HepG2 (cell line): ENCODE data around the gene PSMG1. TPM values are rescaled to one million over a fixed set of nuclear protein-coding genes. Genes with fewer than 3 reads are reported as not detected.

ENCODE experiments used
- ATAC-seq: fragments of 200-7000 bp; cut with Tn5 transposase; 3 replicates; pipeline ENCODE4 v1.9.1; 2020; ENCODE audit warnings: mild to moderate bottlenecking, moderate library complexity
- BruUV-seq: library from RNA; stranded (reverse); fragments of 400-500 nt; replicated peaks from 2 replicates; lab custom pipeline; 2021; lab: Mats Ljungman, UMichigan
- CTCF ChIA-PET: fragments of 300-600 bp; formaldehyde crosslinking; extraction: SDS; loops from one replicate; lab custom pipeline; 2021; ENCODE audit warnings: low total read pairs, inconsistent platforms, low intra/inter-chr PET ratio; lab: Yijun Ruan, JAX
- POLR2A ChIA-PET: fragments of 350-600 bp; sonication (Branson Sonifier 250); formaldehyde crosslinking; loops from one replicate; lab custom pipeline; 2020; ENCODE audit warnings: antibody characterized with exemption, inconsistent platforms; lab: Yijun Ruan, JAX
- DNase-seq: peaks from one replicate; pipeline ENCODE4 v3.0.0-alpha.2; 2015; ENCODE audit warnings: low spot score
- FAIRE-seq: peaks from 3 replicates; lab custom pipeline; 2011; peaks lifted over from hg19 to GRCh38; lab: Jason Lieb, UNC
- H2AFZ ChIP-seq: one replicate; pipeline ENCODE4 v1.6.1; 2011; ENCODE audit warnings: low read length, inconsistent platforms
- H3K27ac ChIP-seq: fragments of 300-600 bp; 3 replicates; pipeline ENCODE4 v1.8.0; 2011; ENCODE audit warnings: mixed run types, mild to moderate bottlenecking, mixed read lengths, low read length, inconsistent platforms; ENCODE audit not compliant: insufficient read depth; ENCODE audit errors: extremely low read length
- H3K27me3 ChIP-seq, 2 experiments: fragments of 200-600 bp in 1 of 2; 2 replicates in 1 of 2; 3 replicates in 1 of 2; pipeline versions ENCODE4 v1.6.0 to v1.8.0; 2011; ENCODE audit warnings: low read length in 2 of 2, mild to moderate bottlenecking in 2 of 2, moderate library complexity in 2 of 2, inconsistent platforms in 1 of 2; ENCODE audit not compliant: insufficient read depth in 2 of 2, control insufficient read depth in 1 of 2
- H3K36me3 ChIP-seq, 2 experiments: fragments of 200-600 bp in 1 of 2; replicated peaks in 1 of 2; 2 replicates in 1 of 2; 3 replicates in 1 of 2; pipeline versions ENCODE4 v1.5.1 to v1.8.0; 2011; ENCODE audit warnings: low read length in 2 of 2, inconsistent platforms in 1 of 2; ENCODE audit not compliant: insufficient read depth in 2 of 2, control insufficient read depth in 1 of 2
- H3K4me1 ChIP-seq: 2 replicates; pipeline ENCODE4 v1.5.1; 2012; ENCODE audit warnings: low read length, inconsistent platforms; ENCODE audit not compliant: insufficient read depth
- H3K4me2 ChIP-seq: 2 replicates; pipeline ENCODE4 v1.6.0; 2011; ENCODE audit warnings: low read depth, low read length, inconsistent platforms
- H3K4me3 ChIP-seq, 3 experiments: fragments of 200-600 bp in 1 of 3; sonication (generic), shearing (Covaris generic) in 1 of 3; replicated peaks in 1 of 3; 2 replicates each; pipeline ENCODE4 v1.5.1; 2011 to 2016; ENCODE audit warnings: low read length in 3 of 3, inconsistent platforms in 2 of 3, low read depth in 2 of 3, mild to moderate bottlenecking in 2 of 3, control low read depth in 1 of 3, mixed read lengths in 1 of 3; ENCODE audit not compliant: insufficient read depth in 1 of 3
- H3K79me2 ChIP-seq: one replicate; pipeline ENCODE4 v1.6.1; 2011; ENCODE audit warnings: low read length, inconsistent platforms; ENCODE audit not compliant: insufficient read depth
- H3K9ac ChIP-seq: 2 replicates; pipeline ENCODE4 v1.6.0; 2011; ENCODE audit warnings: mild to moderate bottlenecking, low read depth, low read length, inconsistent platforms; ENCODE audit not compliant: insufficient read depth
- H3K9me3 ChIP-seq: 2 replicates; pipeline ENCODE4 v1.5.1; 2012; ENCODE audit warnings: mild to moderate bottlenecking, low read length
- H4K20me1 ChIP-seq: 2 replicates; pipeline ENCODE4 v1.6.0; 2011; ENCODE audit warnings: inconsistent platforms, mild to moderate bottlenecking, low read length, moderate library complexity; ENCODE audit not compliant: insufficient read depth
- CCDC6 ChIP-seq: sonication (generic); formaldehyde crosslinking; IDR thresholded peaks from 2 replicates; pipeline ENCODE4 v1.8.1; 2022; ENCODE audit warnings: mild to moderate bottlenecking, missing genetic modification reagents, moderate library complexity
- GABPA ChIP-seq, 2 experiments: IDR thresholded peaks; 2 replicates each; pipeline ENCODE4 v1.6.1; 2011 to 2016; ENCODE audit warnings: low read depth in 2 of 2, low read length in 1 of 2, missing biosample characterization in 1 of 2, missing genetic modification characterization in 1 of 2
- GLI4 ChIP-seq: sonication (generic); formaldehyde crosslinking; IDR thresholded peaks from 2 replicates; pipeline ENCODE4 v1.5.1; 2020; ENCODE audit warnings: missing genetic modification reagents, mild to moderate bottlenecking, moderate library complexity, borderline replicate concordance
- HOXA5 ChIP-seq: sonication (generic); formaldehyde crosslinking; IDR thresholded peaks from 2 replicates; pipeline ENCODE4 v1.4.0; 2020; ENCODE audit warnings: missing genetic modification reagents
- MTA1 ChIP-seq: sonication (generic); formaldehyde crosslinking; IDR thresholded peaks from 2 replicates; pipeline ENCODE4 v1.4.0; 2020; ENCODE audit warnings: missing genetic modification reagents, mild to moderate bottlenecking, borderline replicate concordance
- NKX3-1 ChIP-seq: sonication (generic); formaldehyde crosslinking; IDR thresholded peaks from 2 replicates; pipeline ENCODE4 v1.5.0; 2020; ENCODE audit warnings: missing genetic modification reagents
- RBM22 ChIP-seq: fragments of 200-400 bp; formaldehyde crosslinking; optimal IDR thresholded peaks from 2 replicates; pipeline ENCODE3; 2017; ENCODE audit warnings: mild to moderate bottlenecking, low read length, moderate library complexity
- ZC3H4 ChIP-seq: sonication (generic); formaldehyde crosslinking; IDR thresholded peaks from 2 replicates; pipeline ENCODE4 v1.4.0; 2020; ENCODE audit warnings: missing genetic modification reagents, borderline replicate concordance
- ZFP82 ChIP-seq: sonication (generic); formaldehyde crosslinking; IDR thresholded peaks from 2 replicates; pipeline ENCODE4 v1.5.1; 2020; ENCODE audit warnings: mild to moderate bottlenecking, missing genetic modification reagents, borderline replicate concordance
- ZNF292 ChIP-seq: sonication (generic); formaldehyde crosslinking; IDR thresholded peaks from 2 replicates; pipeline ENCODE4 v1.8.1; 2022; ENCODE audit warnings: mild to moderate bottlenecking, low read depth, missing genetic modification reagents, borderline replicate concordance
- WGBS: methylation state at CpG from one replicate; pipeline ENCODE4 v1.1.6; 2017; ENCODE audit warnings: low lambda C conversion rate; 5-methylcytosine and 5-hydroxymethylcytosine counted together
- in situ Hi-C: cut with HindIII; loops from 2 replicates; pipeline ENCODE4 v1.10.0; 2017; ENCODE audit warnings: low pct_unique_long_range_greater_than_20kb; ENCODE audit not compliant: extremely low pct_ligation_motif_present
- intact Hi-C: fragments of 100-400 bp; cut with micrococcal nuclease; formaldehyde crosslinking; loops from one replicate; pipeline ENCODE4 v1.10.0; 2022; ENCODE audit not compliant: unreplicated experiment
- polyA plus RNA-seq, 8 experiments: library from polyadenylated mRNA; depleted of rRNA in 3 of 8; stranded (reverse) in 7 of 8; unstranded in 1 of 8; fragments of >200 nt; fragmentation: Illumina TruSeq in 4 of 8; extraction: Trizol in 4 of 8; gene quantifications; 2 replicates each; pipeline versions ENCODE4 v1.2.1 to v1.2.3, GENCODE V29; 2011 to 2016; ENCODE audit warnings: low read depth in 4 of 8, missing spikeins in 1 of 8, mixed read lengths in 1 of 8; ENCODE audit not compliant: insufficient read depth in 1 of 8
- total RNA-seq, 5 experiments: library from RNA; depleted of rRNA; stranded (reverse); fragments of >200 nt; fragmentation: Illumina TruSeq; extraction: Trizol; gene quantifications; 2 replicates each; pipeline ENCODE4 v1.2.3, GENCODE V29; 2016; ENCODE audit warnings: low read depth in 1 of 5
- TF ChIP-seq, protein P1 (sequence below): sonication (generic); formaldehyde crosslinking; IDR thresholded peaks from 2 replicates; pipeline ENCODE4 v1.4.0; 2020; ENCODE audit warnings: missing genetic modification reagents, borderline replicate concordance
- TF ChIP-seq, protein P2 (sequence below): sonication (generic); formaldehyde crosslinking; IDR thresholded peaks from 2 replicates; pipeline ENCODE4 v1.4.0; 2020; ENCODE audit warnings: missing genetic modification reagents, mild to moderate bottlenecking, borderline replicate concordance
- TF ChIP-seq, protein P3 (sequence below): sonication (generic); formaldehyde crosslinking; conservative IDR thresholded peaks from 2 replicates; pipeline ENCODE4 v1.8.0; 2022; ENCODE audit warnings: low read depth, missing genetic modification reagents

Gene PSMG1
- total and polyA plus RNA-seq, 2 of the 13 experiments (the other 11 are each of a cell fraction or from before 2014, with no cell fraction given): 63.6 to 173 TPM

DNA sequence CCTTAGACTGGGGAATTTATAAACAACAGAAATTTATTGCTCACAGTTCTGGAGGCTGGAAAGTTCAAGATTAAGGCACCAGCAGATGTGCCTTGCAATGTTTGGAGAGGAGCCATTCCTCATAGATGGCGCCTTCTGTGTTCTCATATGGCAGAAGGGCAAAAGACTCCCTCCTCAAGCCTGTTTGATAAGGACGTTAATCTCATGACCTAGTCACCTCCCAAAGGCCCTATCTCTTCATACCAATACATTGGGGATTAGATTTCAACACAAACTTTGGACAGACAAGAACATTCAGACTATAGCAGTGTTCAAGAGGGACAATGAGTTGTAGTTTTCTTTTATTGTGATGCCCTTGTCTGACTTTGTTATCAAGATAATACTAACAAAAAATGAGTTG lies 34.3 kb downstream of the PSMG1 start (continued):
- TF ChIP-seq, protein P1, sequence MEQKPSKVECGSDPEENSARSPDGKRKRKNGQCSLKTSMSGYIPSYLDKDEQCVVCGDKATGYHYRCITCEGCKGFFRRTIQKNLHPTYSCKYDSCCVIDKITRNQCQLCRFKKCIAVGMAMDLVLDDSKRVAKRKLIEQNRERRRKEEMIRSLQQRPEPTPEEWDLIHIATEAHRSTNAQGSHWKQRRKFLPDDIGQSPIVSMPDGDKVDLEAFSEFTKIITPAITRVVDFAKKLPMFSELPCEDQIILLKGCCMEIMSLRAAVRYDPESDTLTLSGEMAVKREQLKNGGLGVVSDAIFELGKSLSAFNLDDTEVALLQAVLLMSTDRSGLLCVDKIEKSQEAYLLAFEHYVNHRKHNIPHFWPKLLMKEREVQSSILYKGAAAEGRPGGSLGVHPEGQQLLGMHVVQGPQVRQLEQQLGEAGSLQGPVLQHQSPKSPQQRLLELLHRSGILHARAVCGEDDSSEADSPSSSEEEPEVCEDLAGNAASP (CRISPR knock-in tag): no peak
- TF ChIP-seq CCDC6 (CRISPR knock-in tag): no peak
- TF ChIP-seq, protein P2, sequence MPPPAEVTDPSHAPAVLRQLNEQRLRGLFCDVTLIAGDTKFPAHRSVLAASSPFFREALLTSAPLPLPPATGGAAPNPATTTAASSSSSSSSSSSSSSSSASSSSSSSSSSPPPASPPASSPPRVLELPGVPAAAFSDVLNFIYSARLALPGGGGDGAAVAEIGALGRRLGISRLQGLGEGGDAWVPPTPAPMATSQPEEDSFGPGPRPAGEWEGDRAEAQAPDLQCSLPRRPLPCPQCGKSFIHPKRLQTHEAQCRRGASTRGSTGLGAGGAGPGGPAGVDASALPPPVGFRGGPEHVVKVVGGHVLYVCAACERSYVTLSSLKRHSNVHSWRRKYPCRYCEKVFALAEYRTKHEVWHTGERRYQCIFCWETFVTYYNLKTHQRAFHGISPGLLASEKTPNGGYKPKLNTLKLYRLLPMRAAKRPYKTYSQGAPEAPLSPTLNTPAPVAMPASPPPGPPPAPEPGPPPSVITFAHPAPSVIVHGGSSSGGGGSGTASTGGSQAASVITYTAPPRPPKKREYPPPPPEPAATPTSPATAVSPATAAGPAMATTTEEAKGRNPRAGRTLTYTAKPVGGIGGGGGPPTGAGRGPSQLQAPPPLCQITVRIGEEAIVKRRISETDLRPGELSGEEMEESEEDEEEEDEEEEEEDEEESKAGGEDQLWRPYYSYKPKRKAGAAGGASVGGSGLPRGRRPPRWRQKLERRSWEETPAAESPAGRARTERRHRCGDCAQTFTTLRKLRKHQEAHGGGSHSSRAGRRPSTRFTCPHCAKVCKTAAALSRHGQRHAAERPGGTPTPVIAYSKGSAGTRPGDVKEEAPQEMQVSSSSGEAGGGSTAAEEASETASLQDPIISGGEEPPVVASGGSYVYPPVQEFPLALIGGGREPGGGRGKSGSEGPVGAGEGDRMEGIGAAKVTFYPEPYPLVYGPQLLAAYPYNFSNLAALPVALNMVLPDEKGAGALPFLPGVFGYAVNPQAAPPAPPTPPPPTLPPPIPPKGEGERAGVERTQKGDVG (CRISPR knock-in tag): no peak
- TF ChIP-seq ZFP82 (CRISPR knock-in tag): no peak
- TF ChIP-seq, all 625 proteins: peak for 0

DNA sequence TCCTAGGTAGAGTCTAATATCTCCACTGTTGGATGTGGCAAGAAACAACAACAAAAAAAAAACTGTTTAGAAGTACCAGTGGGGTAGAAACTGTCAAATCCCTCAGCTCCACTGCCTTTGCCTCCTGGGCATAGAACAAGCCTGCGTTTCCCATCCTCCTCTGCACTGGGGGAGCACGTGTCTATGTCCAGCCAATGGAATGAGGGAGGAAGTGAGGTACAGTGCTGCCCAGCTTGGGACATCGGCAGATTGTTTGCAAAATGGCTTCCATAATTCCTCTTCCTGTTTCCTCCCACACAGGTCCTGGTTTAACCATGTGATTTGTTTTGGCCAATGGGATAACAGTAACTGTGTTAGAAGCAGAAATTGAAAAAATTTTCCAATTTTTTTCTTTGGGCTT lies 39.1 kb downstream of the PSMG1 start:
- in situ Hi-C loops: no loop called here
- ATAC-seq (no peak), DNase-seq (no peak), FAIRE-seq (no peak)
- Histone ChIP-seq H4K20me1 (no peaks in the 10 kb centered on the region), H3K4me2 (no peak overlapping the region), H3K27ac (no peak overlapping the region), H3K9ac (no peak overlapping the region), H3K9me3 (no peaks in the 10 kb centered on the region), H2AFZ (no peak overlapping the region), H3K79me2 (no peaks in the 10 kb centered on the region), H3K27me3 (peaks cover 0 to 20% of the 10 kb centered on the region in 2 experiments; a peak in 1 of 5 replicates), H3K36me3 (no peaks in the 10 kb centered on the region), H3K4me1 (no peaks in the 10 kb centered on the region), H3K4me3 (no peak overlapping the region)
- BruUV-seq: no TSS peak
- ChIA-PET CTCF (no interaction called here), POLR2A (no interaction called here)
- WGBS: 46% methylated on average over 3 of the region's 3 CpGs
- intact Hi-C loops: no loop called here
- no peak for TF ChIP-seq HOXA5
- no peak for TF ChIP-seq RBM22
- TF ChIP-seq GABPA (IDR thresholded peaks at IDR 0.05; ENCODE audit: low read depth, low read length): no peak
- TF ChIP-seq GABPA (CRISPR knock-in tag; IDR thresholded peaks at IDR 0.05; ENCODE audit: low read depth): 0 out of 2 replicates have a peak, but pooled peaks have one; percentile 17
- no peak for TF ChIP-seq MTA1
- TF ChIP-seq ZNF292 (CRISPR knock-in tag): no peak
- no peak for TF ChIP-seq NKX3-1
- TF ChIP-seq, protein P3, sequence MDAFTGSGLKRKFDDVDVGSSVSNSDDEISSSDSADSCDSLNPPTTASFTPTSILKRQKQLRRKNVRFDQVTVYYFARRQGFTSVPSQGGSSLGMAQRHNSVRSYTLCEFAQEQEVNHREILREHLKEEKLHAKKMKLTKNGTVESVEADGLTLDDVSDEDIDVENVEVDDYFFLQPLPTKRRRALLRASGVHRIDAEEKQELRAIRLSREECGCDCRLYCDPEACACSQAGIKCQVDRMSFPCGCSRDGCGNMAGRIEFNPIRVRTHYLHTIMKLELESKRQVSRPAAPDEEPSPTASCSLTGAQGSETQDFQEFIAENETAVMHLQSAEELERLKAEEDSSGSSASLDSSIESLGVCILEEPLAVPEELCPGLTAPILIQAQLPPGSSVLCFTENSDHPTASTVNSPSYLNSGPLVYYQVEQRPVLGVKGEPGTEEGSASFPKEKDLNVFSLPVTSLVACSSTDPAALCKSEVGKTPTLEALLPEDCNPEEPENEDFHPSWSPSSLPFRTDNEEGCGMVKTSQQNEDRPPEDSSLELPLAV (CRISPR knock-in tag): no peak
- no peak for TF ChIP-seq GLI4
- TF ChIP-seq ZC3H4: no peak
